Nephron (organoid): ENCODE results near the gene RAB37.
A peak's percentile ranks its signal among the peaks of the same experiment; 100 is the strongest.

Experiments
- H3K27ac Mint-ChIP-seq, 3 experiments: 2 replicates each; pipeline ENCODE4 v1.8.0; 2020; ENCODE audit warnings: mixed read lengths in 3 of 3, mild to moderate bottlenecking in 2 of 3, moderate library complexity in 1 of 3
- H3K27me3 Mint-ChIP-seq: 2 replicates; pipeline ENCODE4 v1.8.0; 2021; ENCODE audit warnings: low read depth, mild to moderate bottlenecking, moderate library complexity, mixed read lengths
- H3K36me3 Mint-ChIP-seq: 2 replicates; pipeline ENCODE4 v1.8.0; 2020; ENCODE audit warnings: low read depth, mixed read lengths
- H3K4me1 Mint-ChIP-seq: 2 replicates; pipeline ENCODE4 v1.8.0; 2020; ENCODE audit warnings: mixed read lengths
- H3K4me3 Mint-ChIP-seq, 3 experiments: 2 replicates each; pipeline ENCODE4 v1.8.0; 2020; ENCODE audit warnings: mild to moderate bottlenecking in 3 of 3, mixed read lengths in 3 of 3, moderate library complexity in 2 of 3
- H3K9me3 Mint-ChIP-seq: 2 replicates; pipeline ENCODE4 v1.8.0; 2020; ENCODE audit warnings: mixed read lengths
- TF ChIP-seq, protein P1 (sequence below), 3 experiments: fragments of 200-600 bp; sonication (generic); IDR thresholded peaks; one replicate each; pipeline ENCODE4 v1.5.0; 2021; ENCODE audit warnings: antibody characterized with exemption in 3 of 3; ENCODE audit not compliant: unreplicated experiment in 3 of 3

RAB37 gene

DNA sequence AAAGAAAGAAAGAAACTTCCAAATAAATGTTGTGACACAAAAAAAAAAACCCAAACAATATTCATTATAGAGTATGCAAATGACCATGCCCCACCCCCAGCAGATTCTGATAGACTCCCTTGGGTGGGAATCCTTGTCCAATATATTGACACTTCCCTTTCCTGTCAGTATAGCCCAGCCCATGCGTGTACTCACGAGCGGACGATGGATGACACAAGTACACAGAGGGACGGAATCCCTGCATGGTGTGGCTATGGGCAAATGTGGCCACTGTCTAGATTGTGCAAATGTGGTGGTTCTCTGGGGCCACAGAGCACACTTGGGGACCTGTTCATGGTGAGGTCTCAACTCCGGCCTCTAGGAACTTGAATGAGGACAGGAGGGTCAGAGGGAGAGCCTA, 3.1 kb downstream of the RAB37 start:
- Mint-ChIP-seq H3K4me3 (no peak overlapping the region), H3K9me3 (no peaks in the 10 kb centered on the region), H3K27me3 (peaks cover 61% of the 10 kb centered on the region), H3K4me1 (peaks cover 30% of the 10 kb centered on the region), H3K27ac (no peak overlapping the region), H3K36me3 (no peaks in the 10 kb centered on the region)
- TF ChIP-seq, protein P1, sequence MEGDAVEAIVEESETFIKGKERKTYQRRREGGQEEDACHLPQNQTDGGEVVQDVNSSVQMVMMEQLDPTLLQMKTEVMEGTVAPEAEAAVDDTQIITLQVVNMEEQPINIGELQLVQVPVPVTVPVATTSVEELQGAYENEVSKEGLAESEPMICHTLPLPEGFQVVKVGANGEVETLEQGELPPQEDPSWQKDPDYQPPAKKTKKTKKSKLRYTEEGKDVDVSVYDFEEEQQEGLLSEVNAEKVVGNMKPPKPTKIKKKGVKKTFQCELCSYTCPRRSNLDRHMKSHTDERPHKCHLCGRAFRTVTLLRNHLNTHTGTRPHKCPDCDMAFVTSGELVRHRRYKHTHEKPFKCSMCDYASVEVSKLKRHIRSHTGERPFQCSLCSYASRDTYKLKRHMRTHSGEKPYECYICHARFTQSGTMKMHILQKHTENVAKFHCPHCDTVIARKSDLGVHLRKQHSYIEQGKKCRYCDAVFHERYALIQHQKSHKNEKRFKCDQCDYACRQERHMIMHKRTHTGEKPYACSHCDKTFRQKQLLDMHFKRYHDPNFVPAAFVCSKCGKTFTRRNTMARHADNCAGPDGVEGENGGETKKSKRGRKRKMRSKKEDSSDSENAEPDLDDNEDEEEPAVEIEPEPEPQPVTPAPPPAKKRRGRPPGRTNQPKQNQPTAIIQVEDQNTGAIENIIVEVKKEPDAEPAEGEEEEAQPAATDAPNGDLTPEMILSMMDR (IDR thresholded peaks at IDR 0.05; ENCODE audit: unreplicated experiment in 3 of 3), result no peak

- Mint-ChIP-seq H3K27ac (no peak overlapping the region), H3K36me3 (no peaks in the 10 kb centered on the region), H3K4me1 (peaks cover 30% of the 10 kb centered on the region), H3K9me3 (no peaks in the 10 kb centered on the region), H3K4me3 (no peak overlapping the region), H3K27me3 (peaks cover 61% of the 10 kb centered on the region)
- TF ChIP-seq, protein P1 (IDR thresholded peaks at IDR 0.05; ENCODE audit: unreplicated experiment in 3 of 3), result no peak
Measured at GRCh38 chr17:74740641-74741387, 3.8 kb downstream of the RAB37 start.

DNA sequence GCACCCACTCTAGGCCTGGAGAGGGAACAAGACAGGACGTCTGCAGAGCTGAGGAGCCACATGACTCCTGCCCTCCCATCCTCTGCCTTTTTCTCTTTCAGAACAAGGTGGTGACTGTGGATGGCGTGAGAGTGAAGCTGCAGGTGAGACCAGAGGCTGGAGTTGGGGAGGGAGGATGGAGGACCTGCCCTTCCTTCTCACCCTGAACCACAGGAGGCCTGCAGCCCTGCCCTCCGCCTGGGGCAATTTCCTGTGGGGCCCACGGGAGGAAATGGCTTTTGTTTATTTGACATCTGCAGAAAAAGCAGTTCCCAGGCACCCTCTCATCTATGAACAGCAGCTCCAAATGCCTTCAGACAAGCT, 5.1 kb downstream of the RAB37 start:
- Mint-ChIP-seq H3K4me3 (no peak overlapping the region), H3K9me3 (no peaks in the 10 kb centered on the region), H3K36me3 (no peaks in the 10 kb centered on the region), H3K4me1 (peaks cover 33% of the 10 kb centered on the region), H3K27me3 (peaks cover 61% of the 10 kb centered on the region), H3K27ac (peak overlapping the region in 2 of 3 experiments; percentile 33 to 57)
- TF ChIP-seq, protein P1 (IDR thresholded peaks at IDR 0.05; ENCODE audit: unreplicated experiment in 3 of 3), result no peak

- Mint-ChIP-seq H3K9me3 (no peaks in the 10 kb centered on the region), H3K4me3 (no peak overlapping the region), H3K4me1 (peaks cover 32% of the 10 kb centered on the region), H3K36me3 (no peaks in the 10 kb centered on the region), H3K27me3 (peaks cover 52% of the 10 kb centered on the region), H3K27ac (no peak overlapping the region)
- TF ChIP-seq, protein P1 (IDR thresholded peaks at IDR 0.05; ENCODE audit: unreplicated experiment in 3 of 3), result no peak
Measured at GRCh38 chr17:74742978-74743545, 6.0 kb downstream of the RAB37 start.

DNA sequence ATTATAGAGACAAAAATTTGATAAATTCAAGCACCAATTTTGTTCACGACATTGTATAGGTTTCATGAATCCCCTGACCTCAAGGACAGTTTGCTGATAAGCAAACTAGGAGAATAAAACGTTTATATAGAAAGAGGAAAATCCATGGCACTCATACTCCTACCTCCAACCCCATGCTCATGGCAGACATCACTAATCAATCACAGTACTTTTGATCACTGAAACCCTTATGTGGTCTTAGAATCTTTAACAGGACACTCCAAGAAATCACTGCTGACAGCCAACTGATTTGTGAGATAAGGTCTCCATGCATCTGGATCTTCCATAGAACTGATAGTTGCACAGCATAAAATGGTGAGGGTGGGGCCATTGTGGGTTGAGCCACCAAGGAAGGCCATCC, 6.7 kb downstream of the RAB37 start:
- H3K4me1 Mint-ChIP-seq, result peaks cover 29% of the 10 kb centered on the region
- H3K27ac Mint-ChIP-seq, result peak overlapping the region in 1 of 3 experiments; percentile 53
- peaks cover 45% of the 10 kb centered on the region for H3K27me3 Mint-ChIP-seq
- no peaks in the 10 kb centered on the region for H3K9me3 Mint-ChIP-seq
- peak overlapping the region in 2 of 3 experiments; percentile 38 to 46 for H3K4me3 Mint-ChIP-seq
- no peaks in the 10 kb centered on the region for H3K36me3 Mint-ChIP-seq
- TF ChIP-seq, protein P1 (IDR thresholded peaks at IDR 0.05; ENCODE audit: unreplicated experiment in 3 of 3), result no peak

GRCh38 chr17:74744349-74744713, 7.3 kb downstream of the RAB37 start:
- Mint-ChIP-seq H3K27me3 (peaks cover 39% of the 10 kb centered on the region), H3K4me1 (peaks cover 23% of the 10 kb centered on the region), H3K36me3 (no peaks in the 10 kb centered on the region), H3K27ac (peak overlapping the region in 2 of 3 experiments; percentile 67 to 87), H3K9me3 (no peaks in the 10 kb centered on the region), H3K4me3 (no peak overlapping the region)
- TF ChIP-seq, protein P1 (IDR thresholded peaks at IDR 0.05; ENCODE audit: unreplicated experiment in 3 of 3), result no peak
